KMS-11 (cell line): Measurements from ENCODE around the gene ITGA11.

Experiments
- H2AFZ ChIP-seq: fragments of 200-600 bp; sonication (generic); 2 replicates; pipeline ENCODE4 v1.6.1; 2016; ENCODE audit warnings: antibody characterized with exemption, mixed run types, low read depth
- H3K27ac ChIP-seq: fragments of 200-600 bp; sonication (generic); 2 replicates; pipeline ENCODE4 v1.6.1; 2016; ENCODE audit warnings: mild to moderate bottlenecking, mixed run types
- H3K27me3 ChIP-seq: fragments of 200-600 bp; sonication (generic); 2 replicates; pipeline ENCODE4 v1.6.1; 2017; ENCODE audit warnings: mild to moderate bottlenecking, low read depth, mixed run types, moderate library complexity; ENCODE audit not compliant: insufficient read depth
- H3K36me3 ChIP-seq: fragments of 200-600 bp; sonication (generic); 2 replicates; pipeline ENCODE4 v1.6.1; 2017; ENCODE audit warnings: mild to moderate bottlenecking, mixed run types; ENCODE audit not compliant: insufficient read depth
- H3K4me1 ChIP-seq: fragments of 200-600 bp; sonication (generic); 2 replicates; pipeline ENCODE4 v1.6.1; 2016; ENCODE audit warnings: mild to moderate bottlenecking, low read depth, mixed run types; ENCODE audit not compliant: poor library complexity, severe bottlenecking
- H3K4me2 ChIP-seq: fragments of 200-600 bp; sonication (generic); 2 replicates; pipeline ENCODE4 v1.7.0; 2016; ENCODE audit warnings: mild to moderate bottlenecking, mixed run types
- H3K4me3 ChIP-seq: fragments of 200-600 bp; sonication (generic); IDR thresholded peaks from 2 replicates; pipeline ENCODE4 v1.6.1; 2017; ENCODE audit warnings: low read depth, low read length, mixed read lengths; ENCODE audit not compliant: insufficient read depth
- H3K79me2 ChIP-seq: fragments of 200-600 bp; sonication (generic); 2 replicates; pipeline ENCODE4 v1.6.1; 2016; ENCODE audit warnings: low read depth, mixed run types; ENCODE audit not compliant: insufficient read depth
- H3K9ac ChIP-seq: fragments of 200-600 bp; sonication (generic); 2 replicates; pipeline ENCODE4 v1.6.1; 2016; ENCODE audit warnings: mild to moderate bottlenecking, mixed run types
- H4K20me1 ChIP-seq: fragments of 200-600 bp; sonication (generic); 2 replicates; pipeline ENCODE4 v1.6.1; 2016; ENCODE audit warnings: mild to moderate bottlenecking, mixed run types; ENCODE audit not compliant: insufficient read depth
- TF ChIP-seq, protein P1 (sequence below): fragments of 200-600 bp; sonication (generic); conservative IDR thresholded peaks from 2 replicates; pipeline ENCODE4 v1.6.1; 2017; ENCODE audit warnings: low read depth, mild to moderate bottlenecking, antibody characterized with exemption, low read length, moderate library complexity, mixed read lengths

Gene ITGA11

GRCh38 chr15:68277131-68277602 is 154.8 kb downstream of the ITGA11 start:
- peaks cover 33% of the 10 kb centered on the region for H3K4me1 ChIP-seq
- H3K4me3 ChIP-seq: no peak overlapping the region
- H3K9ac ChIP-seq: peak overlapping the region; percentile 72
- peaks cover 17% of the 10 kb centered on the region for H4K20me1 ChIP-seq
- peaks cover 43% of the 10 kb centered on the region for H3K79me2 ChIP-seq
- peak overlapping the region; percentile 98 for H2AFZ ChIP-seq
- TF ChIP-seq, protein P1, sequence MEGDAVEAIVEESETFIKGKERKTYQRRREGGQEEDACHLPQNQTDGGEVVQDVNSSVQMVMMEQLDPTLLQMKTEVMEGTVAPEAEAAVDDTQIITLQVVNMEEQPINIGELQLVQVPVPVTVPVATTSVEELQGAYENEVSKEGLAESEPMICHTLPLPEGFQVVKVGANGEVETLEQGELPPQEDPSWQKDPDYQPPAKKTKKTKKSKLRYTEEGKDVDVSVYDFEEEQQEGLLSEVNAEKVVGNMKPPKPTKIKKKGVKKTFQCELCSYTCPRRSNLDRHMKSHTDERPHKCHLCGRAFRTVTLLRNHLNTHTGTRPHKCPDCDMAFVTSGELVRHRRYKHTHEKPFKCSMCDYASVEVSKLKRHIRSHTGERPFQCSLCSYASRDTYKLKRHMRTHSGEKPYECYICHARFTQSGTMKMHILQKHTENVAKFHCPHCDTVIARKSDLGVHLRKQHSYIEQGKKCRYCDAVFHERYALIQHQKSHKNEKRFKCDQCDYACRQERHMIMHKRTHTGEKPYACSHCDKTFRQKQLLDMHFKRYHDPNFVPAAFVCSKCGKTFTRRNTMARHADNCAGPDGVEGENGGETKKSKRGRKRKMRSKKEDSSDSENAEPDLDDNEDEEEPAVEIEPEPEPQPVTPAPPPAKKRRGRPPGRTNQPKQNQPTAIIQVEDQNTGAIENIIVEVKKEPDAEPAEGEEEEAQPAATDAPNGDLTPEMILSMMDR: no peak
- peak overlapping the region; percentile 90 for H3K27ac ChIP-seq
- no peaks in the 10 kb centered on the region for H3K27me3 ChIP-seq
- no peaks in the 10 kb centered on the region for H3K36me3 ChIP-seq
- peak overlapping the region; percentile 63 for H3K4me2 ChIP-seq

GRCh38 chr15:68276668-68277067 is 155.3 kb downstream of the ITGA11 start:
- TF ChIP-seq, protein P1: no peak
- peak overlapping the region; percentile 90; the same call in 1 of the 2 replicates for H3K27ac ChIP-seq
- peak overlapping the region; percentile 98 for H2AFZ ChIP-seq
- H3K9ac ChIP-seq: peak overlapping the region; percentile 72; the same call in 1 of the 2 replicates
- H4K20me1 ChIP-seq: peaks cover 17% of the 10 kb centered on the region
- H3K4me2 ChIP-seq: peak overlapping the region; percentile 63; the same call in 1 of the 2 replicates
- H3K36me3 ChIP-seq: no peaks in the 10 kb centered on the region
- no peaks in the 10 kb centered on the region for H3K27me3 ChIP-seq
- peaks cover 28% of the 10 kb centered on the region for H3K4me1 ChIP-seq
- H3K4me3 ChIP-seq: no peak overlapping the region
- peaks cover 38% of the 10 kb centered on the region for H3K79me2 ChIP-seq

DNA sequence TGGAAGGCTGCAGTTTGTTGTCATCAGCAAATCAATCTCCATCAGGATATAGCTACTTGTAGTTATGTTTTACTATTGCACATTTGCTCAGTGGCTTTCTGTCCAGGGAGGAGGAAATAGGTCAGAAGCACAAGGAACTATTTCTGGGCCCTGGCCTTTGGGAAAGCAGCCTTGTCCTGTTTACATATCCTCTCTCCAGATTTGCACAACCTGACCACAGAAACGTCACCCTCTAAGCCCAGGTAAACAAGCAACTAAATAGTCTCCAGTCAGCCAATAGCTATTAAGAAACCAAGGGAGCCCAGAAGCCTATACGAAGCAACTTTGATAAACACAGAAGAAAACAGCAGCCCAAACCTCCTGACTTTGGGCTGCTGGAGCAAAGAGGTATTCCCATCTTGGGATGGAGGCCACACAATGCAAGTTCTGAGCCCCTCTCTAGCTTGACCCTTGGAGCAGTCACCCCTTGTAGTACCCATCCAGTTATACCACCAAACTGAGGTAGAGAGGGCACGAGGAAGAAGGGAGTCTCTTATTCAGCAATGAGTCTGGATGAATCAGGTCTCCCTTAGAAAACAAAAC is 156.7 kb downstream of the ITGA11 start:
- no peak overlapping the region for H3K4me2 ChIP-seq
- H3K79me2 ChIP-seq: peaks cover 24% of the 10 kb centered on the region
- no peak overlapping the region for H3K9ac ChIP-seq
- H2AFZ ChIP-seq: no peak overlapping the region
- H3K4me1 ChIP-seq: peaks cover 14% of the 10 kb centered on the region
- no peak overlapping the region for H3K27ac ChIP-seq
- H3K27me3 ChIP-seq: no peaks in the 10 kb centered on the region
- no peak overlapping the region for H3K4me3 ChIP-seq
- H4K20me1 ChIP-seq: peaks cover 5% of the 10 kb centered on the region; the same call in 1 of the 2 replicates
- no peaks in the 10 kb centered on the region for H3K36me3 ChIP-seq
- TF ChIP-seq, protein P1: no peak

DNA sequence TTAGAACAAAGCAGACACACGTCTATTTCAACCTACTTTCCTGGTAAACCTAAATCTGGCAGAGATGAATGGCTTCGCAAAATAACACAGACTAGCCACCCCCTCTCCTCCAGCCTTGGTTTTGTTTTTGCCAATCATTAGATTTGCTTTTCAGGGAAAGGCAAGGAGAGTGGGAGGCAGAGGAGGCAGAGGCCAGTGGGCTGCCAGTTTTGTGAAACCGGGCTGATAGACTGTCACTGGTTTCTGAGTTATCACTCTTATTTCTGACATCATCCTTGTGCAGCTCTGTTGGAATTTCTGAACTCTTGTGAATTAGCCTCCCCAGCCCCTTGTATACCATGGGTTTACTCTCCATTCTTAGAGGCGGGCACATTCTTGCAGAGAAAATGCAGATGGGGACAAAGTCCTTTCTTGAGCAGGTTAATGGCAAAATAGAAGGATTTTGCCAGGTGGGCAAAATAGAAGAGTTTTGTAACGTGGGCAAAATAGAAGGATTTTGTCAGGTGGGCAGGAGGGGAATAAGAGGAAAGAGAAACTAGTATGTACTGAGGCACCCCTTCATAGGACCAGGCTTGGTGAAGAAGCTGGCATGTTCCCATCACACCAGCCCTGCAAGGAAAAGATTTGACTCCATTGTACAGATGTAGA is 157.6 kb downstream of the ITGA11 start:
- Histone ChIP-seq H3K9ac (no peak overlapping the region), H3K27ac (no peak overlapping the region), H3K36me3 (no peaks in the 10 kb centered on the region), H4K20me1 (no peaks in the 10 kb centered on the region), H3K4me2 (no peak overlapping the region), H3K79me2 (peaks cover 14% of the 10 kb centered on the region), H3K4me1 (peaks cover 9% of the 10 kb centered on the region), H3K27me3 (no peaks in the 10 kb centered on the region), H2AFZ (no peak overlapping the region), H3K4me3 (no peak overlapping the region)
- TF ChIP-seq, protein P1: no peak
